Uterus (tissue), 2 donors: ENCODE results near the gene SCAPER.

Source experiments
- POLR2A ChIP-seq, 2 donors: fragments of 450-650 bp; IDR thresholded peaks; one replicate each; pipeline ENCODE4 v1.6.1; 2016; ENCODE audit warnings: antibody characterized with exemption in 2 of 2, mild to moderate bottlenecking in 1 of 2, moderate library complexity in 1 of 2
- TF ChIP-seq, protein P1 (sequence below), 4 experiments: fragments of 200-600 bp in 2 of 4; fragments of 450-650 bp in 2 of 4; sonication (generic) in 2 of 4; IDR thresholded peaks; one replicate each; pipeline ENCODE4 v1.5.1; 2016 to 2019; ENCODE audit warnings: antibody characterized with exemption in 4 of 4, mild to moderate bottlenecking in 2 of 4, moderate library complexity in 1 of 4

DNA sequence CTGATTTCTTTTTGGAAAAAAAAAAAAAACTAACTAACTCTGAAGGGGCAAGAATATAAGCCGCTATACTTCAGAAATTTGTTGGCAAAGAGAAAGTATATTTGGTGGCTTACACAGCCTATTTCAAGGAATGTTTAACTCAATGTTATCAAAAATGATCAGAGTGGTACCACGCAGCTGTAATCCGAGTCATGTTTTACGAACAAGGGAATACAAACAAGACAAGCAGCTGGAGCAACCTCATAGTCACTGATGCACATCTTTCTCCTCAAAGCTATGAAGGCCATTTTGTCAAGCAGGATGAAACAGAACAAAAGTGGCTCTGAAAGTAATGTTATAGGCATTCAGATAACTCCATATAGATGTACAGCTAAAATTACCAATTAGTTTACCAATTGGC, 81.2 kb downstream of the SCAPER start:
- TF ChIP-seq, protein P1, sequence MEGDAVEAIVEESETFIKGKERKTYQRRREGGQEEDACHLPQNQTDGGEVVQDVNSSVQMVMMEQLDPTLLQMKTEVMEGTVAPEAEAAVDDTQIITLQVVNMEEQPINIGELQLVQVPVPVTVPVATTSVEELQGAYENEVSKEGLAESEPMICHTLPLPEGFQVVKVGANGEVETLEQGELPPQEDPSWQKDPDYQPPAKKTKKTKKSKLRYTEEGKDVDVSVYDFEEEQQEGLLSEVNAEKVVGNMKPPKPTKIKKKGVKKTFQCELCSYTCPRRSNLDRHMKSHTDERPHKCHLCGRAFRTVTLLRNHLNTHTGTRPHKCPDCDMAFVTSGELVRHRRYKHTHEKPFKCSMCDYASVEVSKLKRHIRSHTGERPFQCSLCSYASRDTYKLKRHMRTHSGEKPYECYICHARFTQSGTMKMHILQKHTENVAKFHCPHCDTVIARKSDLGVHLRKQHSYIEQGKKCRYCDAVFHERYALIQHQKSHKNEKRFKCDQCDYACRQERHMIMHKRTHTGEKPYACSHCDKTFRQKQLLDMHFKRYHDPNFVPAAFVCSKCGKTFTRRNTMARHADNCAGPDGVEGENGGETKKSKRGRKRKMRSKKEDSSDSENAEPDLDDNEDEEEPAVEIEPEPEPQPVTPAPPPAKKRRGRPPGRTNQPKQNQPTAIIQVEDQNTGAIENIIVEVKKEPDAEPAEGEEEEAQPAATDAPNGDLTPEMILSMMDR (IDR thresholded peaks at IDR 0.05): no peak
- TF ChIP-seq POLR2A (IDR thresholded peaks at IDR 0.05): no peak
